ENCODE results near the gene NTN1.
"Not testable (repeated sequence)": the region's sequence is repeated elsewhere in the genome, so short reads cannot be mapped to it uniquely, and the experiment has no call there.

The NTN1 gene

DNA sequence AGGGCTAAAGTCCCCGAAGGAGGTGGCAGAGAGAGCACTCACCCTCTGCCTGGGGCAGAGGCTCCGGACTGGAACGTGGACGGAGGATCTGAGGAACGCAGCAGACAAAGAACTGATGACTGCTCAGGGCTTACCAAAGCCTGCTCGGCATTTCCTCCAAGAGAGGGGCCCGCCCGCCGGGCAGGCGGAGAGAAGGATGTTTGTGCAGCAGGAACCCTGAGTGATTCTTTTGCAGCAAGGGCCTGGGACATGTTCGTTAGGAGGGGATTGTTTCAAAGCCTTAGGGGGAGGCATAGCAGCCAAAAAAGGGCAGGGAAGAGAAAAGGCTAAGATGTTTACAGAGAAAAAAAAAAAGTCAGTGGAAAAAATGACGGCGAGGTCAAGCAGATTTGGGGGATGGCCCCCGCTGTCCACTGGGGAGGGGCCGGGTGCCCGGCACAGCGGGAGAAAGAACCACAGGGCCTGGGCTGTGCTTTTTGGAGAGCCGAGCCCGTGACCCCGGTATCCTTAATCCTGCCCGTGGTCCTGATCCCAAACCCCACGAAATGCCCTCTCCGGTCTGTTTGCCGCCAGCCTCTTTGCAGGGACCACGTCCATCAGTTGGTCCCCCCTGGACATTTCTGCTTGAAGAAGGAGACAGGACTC, 129.3 kb downstream of the NTN1 start:
- no peak for TF ChIP-seq CTCF (IDR thresholded peaks at IDR 0.05; ENCODE audit: low read depth, low read length)
- no peak for DNase-seq (ENCODE audit: extremely low read depth, low read depth)

GRCh38 chr17:9151091-9151490, 129.8 kb downstream of the NTN1 start:
- no peak for DNase-seq (ENCODE audit: extremely low read depth, low read depth)
- no peak for TF ChIP-seq CTCF (IDR thresholded peaks at IDR 0.05; ENCODE audit: low read depth, low read length)

GRCh38 chr17:9151740-9152139, 130.4 kb downstream of the NTN1 start:
- DNase-seq (ENCODE audit: extremely low read depth, low read depth): not testable (repeated sequence)

DNA sequence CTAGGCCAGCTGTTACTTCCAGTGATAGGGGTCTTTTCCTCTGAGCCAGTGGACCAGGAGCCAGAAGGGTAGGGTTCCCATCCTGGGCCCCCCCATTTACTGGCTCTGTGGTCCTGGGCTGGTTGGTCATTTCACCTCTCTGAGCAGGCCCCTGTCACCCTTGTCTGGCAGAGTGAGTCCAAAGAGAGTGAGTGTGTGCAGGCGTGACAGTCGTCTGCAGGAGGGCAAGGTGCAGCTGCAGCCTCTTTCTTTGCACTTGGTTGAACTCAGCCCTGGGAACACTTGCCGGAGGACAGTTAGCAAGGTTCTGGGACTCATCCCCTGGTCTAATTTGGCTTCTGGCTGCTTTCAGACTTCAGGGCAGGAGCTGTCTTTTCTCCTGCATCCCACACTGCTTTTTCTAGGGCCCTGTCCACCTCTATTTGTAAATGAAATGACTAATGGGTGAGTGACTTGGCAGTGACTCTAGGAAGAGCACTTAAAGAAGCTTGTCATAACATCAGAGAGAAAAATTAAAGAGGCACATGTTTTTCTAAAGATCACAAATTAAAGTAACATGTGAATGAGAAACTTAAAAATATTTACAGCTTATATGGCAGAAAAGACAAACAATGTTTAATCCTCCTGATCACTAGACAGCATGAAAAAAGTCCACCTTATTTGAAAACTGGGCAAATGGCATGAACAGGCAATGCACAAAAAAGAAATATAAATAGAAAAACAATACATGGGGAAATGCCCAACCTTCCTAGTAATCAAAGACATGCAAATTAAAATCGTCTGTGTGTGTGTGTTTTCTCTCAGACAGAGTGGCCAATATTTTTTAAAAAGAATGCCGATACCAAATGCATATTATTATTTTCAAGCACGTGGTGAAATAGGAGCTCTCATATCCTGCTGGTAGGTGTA, 137.5 kb downstream of the NTN1 start:
- DNase-seq (ENCODE audit: extremely low read depth, low read depth): no peak
- no peak for TF ChIP-seq CTCF (IDR thresholded peaks at IDR 0.05; ENCODE audit: low read depth, low read length)

DNA sequence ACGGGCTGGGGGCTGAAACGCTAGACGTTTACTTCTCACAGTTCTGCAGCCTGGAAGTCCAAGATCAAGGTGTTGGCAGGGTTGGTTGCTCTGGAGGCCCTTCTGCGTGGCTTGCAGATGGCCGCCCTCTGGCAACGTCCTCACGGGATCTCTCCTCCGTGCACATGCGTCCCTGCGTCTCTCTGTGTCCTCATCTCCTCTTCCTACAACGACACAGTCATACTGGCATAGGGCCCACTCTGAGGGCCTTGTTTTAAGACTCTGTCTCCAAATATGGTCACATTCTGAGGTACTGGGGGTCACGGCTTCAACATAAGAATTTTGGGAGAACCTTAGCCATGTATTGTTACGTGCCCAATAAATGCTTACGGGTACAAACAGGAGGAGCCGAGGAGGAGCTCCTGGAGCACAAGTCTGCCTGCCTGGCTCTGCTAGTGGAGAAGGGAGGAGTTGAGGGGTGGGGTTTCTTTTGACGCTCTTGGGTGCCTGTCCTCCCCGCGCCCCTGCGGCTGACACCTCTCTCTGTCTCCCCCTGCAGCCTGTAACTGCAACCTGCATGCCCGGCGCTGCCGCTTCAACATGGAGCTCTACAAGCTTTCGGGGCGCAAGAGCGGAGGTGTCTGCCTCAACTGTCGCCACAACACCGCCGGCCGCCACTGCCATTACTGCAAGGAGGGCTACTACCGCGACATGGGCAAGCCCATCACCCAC, 141.1 kb downstream of the NTN1 start:
- no peak for TF ChIP-seq CTCF (IDR thresholded peaks at IDR 0.05; ENCODE audit: low read depth, low read length)
- DNase-seq (ENCODE audit: extremely low read depth, low read depth): no peak

DNA sequence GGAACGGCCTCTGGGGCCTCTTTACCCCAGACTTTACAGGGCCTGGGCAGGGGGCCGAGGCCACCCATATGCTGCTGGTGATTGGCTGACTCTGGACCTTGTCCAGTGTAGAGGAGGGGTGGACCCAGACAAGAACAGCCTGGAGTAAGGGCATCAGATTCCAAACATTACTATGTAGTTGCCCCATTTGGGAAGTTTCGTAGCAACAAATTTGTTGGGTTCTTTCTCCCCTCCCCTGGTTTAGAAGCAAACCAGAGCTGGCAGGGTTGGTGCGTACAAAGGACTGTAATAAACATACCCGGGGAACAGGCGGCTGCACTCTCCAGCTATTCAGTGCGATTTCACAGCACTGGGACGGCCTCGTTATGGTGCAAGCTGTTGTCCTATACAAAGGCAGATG, 145.5 kb downstream of the NTN1 start:
- DNase-seq (ENCODE audit: extremely low read depth, low read depth): no peak
- TF ChIP-seq CTCF (IDR thresholded peaks at IDR 0.05; ENCODE audit: low read depth, low read length): no peak

DNA sequence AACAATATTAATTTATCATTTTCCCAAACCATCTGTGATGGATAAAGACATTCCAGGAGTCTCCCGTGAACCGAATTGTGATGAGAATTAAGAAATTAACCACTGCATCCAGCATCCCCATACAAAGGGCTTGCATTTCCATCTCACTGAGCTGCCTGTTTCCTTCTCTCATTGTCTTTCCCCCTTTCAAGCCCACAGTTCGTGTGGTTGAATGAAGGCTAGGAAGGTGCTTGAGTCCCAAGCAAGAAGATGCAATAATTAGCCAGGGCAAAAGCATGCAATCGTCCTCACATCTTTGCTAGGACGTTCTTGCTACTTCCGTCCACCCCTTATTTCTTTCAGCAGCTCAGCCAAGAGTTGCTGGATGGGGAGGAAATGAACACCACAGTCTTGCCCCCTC, 146.1 kb downstream of the NTN1 start:
- no peak for TF ChIP-seq CTCF (IDR thresholded peaks at IDR 0.05; ENCODE audit: low read depth, low read length)
- no peak for DNase-seq (ENCODE audit: extremely low read depth, low read depth)
